Spleen (tissue), 7 donors: ENCODE data around the gene TAC3.

ENCODE experiments used
- POLR2A ChIP-seq, 3 donors: fragments of 450-650 bp; IDR thresholded peaks; one replicate each; pipeline ENCODE4 v1.5.1; 2017; ENCODE audit warnings: antibody characterized with exemption in 3 of 3, mild to moderate bottlenecking in 1 of 3
- POLR2AphosphoS5 ChIP-seq, 3 donors: sonication (generic); formaldehyde crosslinking; IDR thresholded peaks; one replicate each; pipeline ENCODE4 v1.5.1; 2017; ENCODE audit warnings: antibody characterized with exemption in 3 of 3
- TF ChIP-seq, protein P1 (sequence below), 11 experiments: fragments of 200-600 bp in 7 of 11; fragments of 450-650 bp in 4 of 11; sonication (generic) in 4 of 11; IDR thresholded peaks in 8 of 11; conservative IDR thresholded peaks in 3 of 11; 1 replicate in 7 of 11; 2 replicates in 4 of 11; pipeline versions ENCODE4 v1.4.0 to v1.8.0; 2016 to 2021; ENCODE audit warnings: antibody characterized with exemption in 11 of 11, inconsistent platforms in 4 of 11, mild to moderate bottlenecking in 1 of 11
- donor health status: DM: no; HTN: no; CAD: no; lungs with moderate emphysema.
- donor health status: DM: no; HTN: no; CAD: no.
- donor health status: DM: no; HTN: no; CAD: no.

- TF ChIP-seq POLR2AphosphoS5 (IDR thresholded peaks at IDR 0.05) = no peak
- TF ChIP-seq, protein P1, sequence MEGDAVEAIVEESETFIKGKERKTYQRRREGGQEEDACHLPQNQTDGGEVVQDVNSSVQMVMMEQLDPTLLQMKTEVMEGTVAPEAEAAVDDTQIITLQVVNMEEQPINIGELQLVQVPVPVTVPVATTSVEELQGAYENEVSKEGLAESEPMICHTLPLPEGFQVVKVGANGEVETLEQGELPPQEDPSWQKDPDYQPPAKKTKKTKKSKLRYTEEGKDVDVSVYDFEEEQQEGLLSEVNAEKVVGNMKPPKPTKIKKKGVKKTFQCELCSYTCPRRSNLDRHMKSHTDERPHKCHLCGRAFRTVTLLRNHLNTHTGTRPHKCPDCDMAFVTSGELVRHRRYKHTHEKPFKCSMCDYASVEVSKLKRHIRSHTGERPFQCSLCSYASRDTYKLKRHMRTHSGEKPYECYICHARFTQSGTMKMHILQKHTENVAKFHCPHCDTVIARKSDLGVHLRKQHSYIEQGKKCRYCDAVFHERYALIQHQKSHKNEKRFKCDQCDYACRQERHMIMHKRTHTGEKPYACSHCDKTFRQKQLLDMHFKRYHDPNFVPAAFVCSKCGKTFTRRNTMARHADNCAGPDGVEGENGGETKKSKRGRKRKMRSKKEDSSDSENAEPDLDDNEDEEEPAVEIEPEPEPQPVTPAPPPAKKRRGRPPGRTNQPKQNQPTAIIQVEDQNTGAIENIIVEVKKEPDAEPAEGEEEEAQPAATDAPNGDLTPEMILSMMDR (IDR thresholded peaks at IDR 0.05 in 8 of 11, conservative IDR thresholded peaks at IDR 0.05 in 3 of 11) = no peak
- TF ChIP-seq POLR2A (IDR thresholded peaks at IDR 0.05) = no peak
Measured at GRCh38 chr12:57012600-57013465, 3.5 kb downstream of the TAC3 start.
